ENCODE results near the gene ZCWPW2. TPM values are rescaled to one million over a fixed set of nuclear protein-coding genes. Genes with fewer than 3 reads are reported as not detected.
A peak's percentile ranks its signal among the peaks of the same experiment; 100 is the strongest.

ZCWPW2 gene
- total RNA-seq, 1 donor from 2014 or later: 1.2 TPM

DNA sequence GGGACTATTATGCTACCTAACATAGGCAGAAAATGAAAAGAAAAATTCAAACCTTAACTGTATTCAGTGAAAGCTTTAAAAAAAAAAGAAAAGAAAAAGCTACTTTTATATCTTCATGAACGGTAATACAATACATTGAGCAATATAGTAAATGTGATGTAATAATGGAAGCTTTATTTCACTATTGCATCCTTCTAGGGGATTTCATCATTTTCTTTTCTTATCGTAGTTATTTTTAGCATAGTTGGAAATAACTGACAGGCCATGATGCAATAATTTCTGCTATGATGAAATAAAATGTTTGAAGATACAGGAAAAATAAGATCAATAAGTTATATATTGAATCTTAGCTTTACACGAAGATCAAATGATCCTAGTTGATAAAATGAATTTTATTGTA lies 40.3 kb upstream of the ZCWPW2 start:
- Mint-ChIP-seq H3K27me3 (ENCODE audit: unreplicated experiment) (no peaks in the 10 kb centered on the region), H3K9me3 (ENCODE audit: unreplicated experiment) (no peaks in the 10 kb centered on the region), H3K4me3 (ENCODE audit: unreplicated experiment) (no peak overlapping the region), H3K4me1 (ENCODE audit: unreplicated experiment) (no peaks in the 10 kb centered on the region), H3K27ac (ENCODE audit: unreplicated experiment) (no peak overlapping the region), H3K36me3 (ENCODE audit: unreplicated experiment) (peaks cover 8% of the 10 kb centered on the region)
- DNase-seq (ENCODE audit: extremely low spot score, unreplicated experiment): no peak
- TF ChIP-seq, protein P1, sequence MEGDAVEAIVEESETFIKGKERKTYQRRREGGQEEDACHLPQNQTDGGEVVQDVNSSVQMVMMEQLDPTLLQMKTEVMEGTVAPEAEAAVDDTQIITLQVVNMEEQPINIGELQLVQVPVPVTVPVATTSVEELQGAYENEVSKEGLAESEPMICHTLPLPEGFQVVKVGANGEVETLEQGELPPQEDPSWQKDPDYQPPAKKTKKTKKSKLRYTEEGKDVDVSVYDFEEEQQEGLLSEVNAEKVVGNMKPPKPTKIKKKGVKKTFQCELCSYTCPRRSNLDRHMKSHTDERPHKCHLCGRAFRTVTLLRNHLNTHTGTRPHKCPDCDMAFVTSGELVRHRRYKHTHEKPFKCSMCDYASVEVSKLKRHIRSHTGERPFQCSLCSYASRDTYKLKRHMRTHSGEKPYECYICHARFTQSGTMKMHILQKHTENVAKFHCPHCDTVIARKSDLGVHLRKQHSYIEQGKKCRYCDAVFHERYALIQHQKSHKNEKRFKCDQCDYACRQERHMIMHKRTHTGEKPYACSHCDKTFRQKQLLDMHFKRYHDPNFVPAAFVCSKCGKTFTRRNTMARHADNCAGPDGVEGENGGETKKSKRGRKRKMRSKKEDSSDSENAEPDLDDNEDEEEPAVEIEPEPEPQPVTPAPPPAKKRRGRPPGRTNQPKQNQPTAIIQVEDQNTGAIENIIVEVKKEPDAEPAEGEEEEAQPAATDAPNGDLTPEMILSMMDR (IDR thresholded peaks at IDR 0.05): no peak

DNA sequence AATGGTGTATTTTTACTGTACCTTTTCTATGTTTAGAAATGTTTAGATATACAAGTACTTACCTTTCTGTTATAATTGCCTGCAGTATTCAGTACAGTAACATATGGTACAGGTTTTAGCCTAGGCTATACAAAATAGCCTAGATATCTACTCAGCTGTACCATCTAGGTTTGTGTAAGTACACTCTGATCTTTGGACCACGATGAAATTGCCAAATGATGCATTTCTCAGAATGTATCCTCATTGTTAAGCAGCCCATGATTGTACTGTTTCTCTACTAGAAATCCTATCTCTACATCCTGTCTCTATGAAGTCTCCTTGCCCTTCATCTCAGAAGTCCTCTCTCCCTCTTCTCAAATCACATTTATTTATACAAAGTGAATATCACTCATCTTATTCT lies 32.8 kb upstream of the ZCWPW2 start:
- Mint-ChIP-seq H3K36me3 (ENCODE audit: unreplicated experiment) (peaks cover 4% of the 10 kb centered on the region), H3K27me3 (ENCODE audit: unreplicated experiment) (no peaks in the 10 kb centered on the region), H3K9me3 (ENCODE audit: unreplicated experiment) (no peaks in the 10 kb centered on the region), H3K27ac (ENCODE audit: unreplicated experiment) (no peak overlapping the region), H3K4me3 (ENCODE audit: unreplicated experiment) (no peak overlapping the region), H3K4me1 (ENCODE audit: unreplicated experiment) (no peaks in the 10 kb centered on the region)
- TF ChIP-seq, protein P1 (IDR thresholded peaks at IDR 0.05): no peak
- no peak for DNase-seq (ENCODE audit: extremely low spot score, unreplicated experiment)

DNA sequence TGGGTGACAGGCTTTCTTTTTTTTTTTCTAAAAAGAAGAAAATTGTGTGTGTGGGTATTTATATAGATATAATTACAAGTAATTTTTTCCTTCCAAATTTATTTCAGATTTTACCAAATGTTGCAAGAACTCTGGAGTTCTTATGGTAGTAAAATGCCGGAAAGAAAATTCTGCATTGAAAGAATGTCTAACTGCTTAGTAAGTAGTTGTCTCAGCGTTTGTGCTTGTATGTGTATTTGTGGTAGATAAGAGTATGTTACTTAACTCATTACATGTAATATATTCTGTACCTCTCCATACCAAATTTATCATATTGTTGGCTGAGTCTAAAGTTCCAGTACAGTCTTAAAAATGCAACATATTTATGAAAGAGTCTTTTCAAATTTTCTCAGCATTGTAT lies 32.3 kb upstream of the ZCWPW2 start:
- H3K36me3 Mint-ChIP-seq (ENCODE audit: unreplicated experiment): peaks cover 9% of the 10 kb centered on the region
- no peaks in the 10 kb centered on the region for H3K4me1 Mint-ChIP-seq (ENCODE audit: unreplicated experiment)
- H3K9me3 Mint-ChIP-seq (ENCODE audit: unreplicated experiment): no peaks in the 10 kb centered on the region
- TF ChIP-seq, protein P1 (IDR thresholded peaks at IDR 0.05): no peak
- DNase-seq (ENCODE audit: extremely low spot score, unreplicated experiment): no peak
- H3K27me3 Mint-ChIP-seq (ENCODE audit: unreplicated experiment): no peaks in the 10 kb centered on the region
- no peak overlapping the region for H3K27ac Mint-ChIP-seq (ENCODE audit: unreplicated experiment)
- no peak overlapping the region for H3K4me3 Mint-ChIP-seq (ENCODE audit: unreplicated experiment)

DNA sequence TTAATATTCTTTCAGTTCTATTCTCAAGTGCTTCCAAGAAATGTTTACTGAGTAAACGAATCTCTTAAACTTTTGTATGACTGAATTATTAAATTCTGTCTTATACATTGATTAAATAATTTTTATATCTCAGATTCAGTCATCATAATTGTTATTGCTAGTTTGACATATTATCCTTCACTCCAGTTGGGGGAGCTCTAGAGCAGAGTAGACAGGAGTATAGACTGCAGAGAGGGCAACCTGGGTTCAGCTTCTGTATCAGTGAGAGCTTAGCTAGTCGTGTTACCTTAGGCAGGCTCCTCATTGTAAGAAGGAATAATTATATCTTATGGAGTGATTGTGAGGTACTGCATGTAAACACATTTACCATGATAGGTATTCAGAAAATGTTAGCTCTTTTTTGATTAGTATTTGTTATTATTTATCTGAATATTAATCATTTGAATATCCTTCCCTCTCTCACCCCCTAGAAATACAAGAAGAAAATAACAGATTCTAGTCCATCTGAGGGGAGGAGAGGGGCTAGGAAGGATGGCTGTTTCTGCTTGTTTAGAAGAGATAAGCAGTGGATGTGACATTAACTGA lies 31.0 kb upstream of the ZCWPW2 start:
- Mint-ChIP-seq H3K27ac (ENCODE audit: unreplicated experiment) (no peak overlapping the region), H3K27me3 (ENCODE audit: unreplicated experiment) (no peaks in the 10 kb centered on the region), H3K4me3 (ENCODE audit: unreplicated experiment) (no peak overlapping the region), H3K36me3 (ENCODE audit: unreplicated experiment) (peaks cover 17% of the 10 kb centered on the region), H3K4me1 (ENCODE audit: unreplicated experiment) (no peaks in the 10 kb centered on the region), H3K9me3 (ENCODE audit: unreplicated experiment) (no peaks in the 10 kb centered on the region)
- TF ChIP-seq, protein P1 (IDR thresholded peaks at IDR 0.05): peak; percentile 57
- no peak for DNase-seq (ENCODE audit: extremely low spot score, unreplicated experiment)

DNA sequence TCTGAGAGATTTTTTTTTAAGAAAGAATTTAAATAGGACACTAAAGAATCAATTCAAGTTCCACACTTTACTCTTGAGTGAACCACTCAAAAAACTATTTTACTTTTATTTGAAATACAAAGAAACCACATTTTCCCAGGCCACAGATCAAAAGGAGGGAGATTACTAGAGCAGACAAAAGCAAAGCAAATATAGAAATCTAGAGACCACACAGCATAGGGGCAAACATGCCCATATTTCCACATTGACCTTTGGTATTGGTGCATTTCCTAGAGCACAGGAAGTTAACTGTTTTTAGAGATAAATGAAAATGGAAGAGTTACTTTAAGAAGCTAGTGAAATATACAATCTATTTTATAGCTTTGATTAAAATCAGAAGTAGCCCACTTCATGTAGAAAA lies 27.5 kb upstream of the ZCWPW2 start:
- Mint-ChIP-seq H3K4me3 (ENCODE audit: unreplicated experiment) (no peak overlapping the region), H3K27ac (ENCODE audit: unreplicated experiment) (no peak overlapping the region), H3K4me1 (ENCODE audit: unreplicated experiment) (no peaks in the 10 kb centered on the region), H3K27me3 (ENCODE audit: unreplicated experiment) (no peaks in the 10 kb centered on the region), H3K9me3 (ENCODE audit: unreplicated experiment) (no peaks in the 10 kb centered on the region), H3K36me3 (ENCODE audit: unreplicated experiment) (peaks cover 35% of the 10 kb centered on the region)
- TF ChIP-seq, protein P1 (IDR thresholded peaks at IDR 0.05): no peak
- DNase-seq (ENCODE audit: extremely low spot score, unreplicated experiment): no peak

All from osteocyte (in vitro differentiated cells).